Endothelial cell of umbilical vein (primary cell): ENCODE results near the gene TMEM252. TPM values are rescaled to one million over a fixed set of nuclear protein-coding genes. Genes with fewer than 3 reads are reported as not detected.

Experiments
- BruUV-seq: library from RNA; stranded (reverse); fragments of 400-500 nt; replicated peaks from 2 replicates; lab custom pipeline; 2021; lab: Mats Ljungman, UMichigan
- CTCF ChIA-PET: fragments of 300-600, 350-600 bp; sonication (Branson Sonifier 250); formaldehyde crosslinking; loops from one replicate; lab custom pipeline; 2021; ENCODE audit warnings: antibody characterized with exemption, inconsistent platforms; lab: Charles Lee
- POLR2A ChIA-PET: fragments of 300-600, 350-600 bp; sonication (Branson Sonifier 250); formaldehyde crosslinking; loops from one replicate; lab custom pipeline; 2021; ENCODE audit warnings: antibody characterized with exemption, inconsistent platforms; lab: Charles Lee
- DNase-seq: peaks from one replicate; pipeline ENCODE4 v3.0.0-alpha.2; 2011; ENCODE audit warnings: low read depth, low spot score
- FAIRE-seq: peaks from 2 replicates; lab custom pipeline; 2011; peaks lifted over from hg19 to GRCh38; lab: Jason Lieb, UNC
- H2AFZ ChIP-seq: 2 replicates; pipeline ENCODE4 v1.6.0; 2012; ENCODE audit warnings: low read depth, low read length, control low read depth, inconsistent platforms
- H3K27ac ChIP-seq: 2 replicates; pipeline ENCODE4 v1.5.1; 2011; ENCODE audit warnings: low read depth, mild to moderate bottlenecking, control low read depth, low read length, moderate library complexity; ENCODE audit not compliant: insufficient read depth
- H3K27me3 ChIP-seq, 2 experiments: 2 replicates each; pipeline versions ENCODE4 v1.6.0 to v1.6.1; 2011; ENCODE audit warnings: low read length in 2 of 2, mixed read lengths in 1 of 2; ENCODE audit not compliant: control insufficient read depth in 2 of 2, insufficient read depth in 2 of 2
- H3K36me3 ChIP-seq, 2 experiments: 2 replicates in 1 of 2; 3 replicates in 1 of 2; pipeline ENCODE4 v1.5.1; 2011; ENCODE audit warnings: low read length in 2 of 2, mild to moderate bottlenecking in 1 of 2, moderate library complexity in 1 of 2; ENCODE audit not compliant: control insufficient read depth in 2 of 2, insufficient read depth in 2 of 2; ENCODE audit errors: extremely low read depth in 1 of 2
- H3K4me1 ChIP-seq: 3 replicates; pipeline ENCODE4 v1.5.1; 2011; ENCODE audit warnings: mild to moderate bottlenecking, low read length; ENCODE audit not compliant: control insufficient read depth, insufficient read depth; ENCODE audit errors: extremely low read depth
- H3K4me2 ChIP-seq: 2 replicates; pipeline ENCODE4 v1.6.1; 2011; ENCODE audit warnings: low read length, control low read depth, mixed read lengths; ENCODE audit not compliant: insufficient read depth
- H3K4me3 ChIP-seq, 3 experiments: fragments of 200-600 bp in 1 of 3; sonication (generic), shearing (Covaris generic) in 1 of 3; replicated peaks in 1 of 3; 2 replicates each; pipeline ENCODE4 v1.5.1; 2011 to 2016; ENCODE audit warnings: control low read depth in 3 of 3, low read length in 3 of 3, mild to moderate bottlenecking in 2 of 3, inconsistent platforms in 1 of 3, low read depth in 1 of 3, moderate library complexity in 1 of 3; ENCODE audit not compliant: insufficient read depth in 1 of 3
- H3K79me2 ChIP-seq: 2 replicates; pipeline ENCODE4 v1.6.0; 2012; ENCODE audit warnings: low read length, inconsistent platforms; ENCODE audit not compliant: control insufficient read depth, insufficient read depth
- H3K9ac ChIP-seq: replicated peaks from 2 replicates; pipeline ENCODE3; 2011; ENCODE audit warnings: low read length, control low read depth; ENCODE audit not compliant: insufficient read depth; ENCODE audit errors: extremely low read depth
- H3K9me1 ChIP-seq: replicated peaks from 3 replicates; pipeline ENCODE4 v1.6.0; 2011; ENCODE audit warnings: mild to moderate bottlenecking, low read length; ENCODE audit not compliant: control insufficient read depth, insufficient read depth; ENCODE audit errors: extremely low read depth
- H3K9me3 ChIP-seq: replicated peaks from 2 replicates; pipeline ENCODE4 v1.5.1; 2012; ENCODE audit warnings: low read length, inconsistent platforms; ENCODE audit not compliant: control insufficient read depth, insufficient read depth
- H4K20me1 ChIP-seq: replicated peaks from 2 replicates; pipeline ENCODE3; 2011; ENCODE audit warnings: mild to moderate bottlenecking, low read length; ENCODE audit not compliant: control insufficient read depth, insufficient read depth; ENCODE audit errors: extremely low read depth
- CTCF ChIP-seq, 2 donors: IDR thresholded peaks; 1 replicate in 1 of 2; 2 replicates in 1 of 2; pipeline ENCODE4 v1.5.1; 2011; ENCODE audit warnings: low read length in 2 of 2, mild to moderate bottlenecking in 2 of 2, moderate library complexity in 2 of 2, control low read depth in 1 of 2, inconsistent platforms in 1 of 2, low read depth in 1 of 2; ENCODE audit not compliant: insufficient read depth in 1 of 2; ENCODE audit errors: extremely low read depth in 1 of 2
- EZH2 ChIP-seq: IDR thresholded peaks from 2 replicates; pipeline ENCODE4 v1.6.1; 2012; ENCODE audit warnings: borderline replicate concordance, low read depth, mild to moderate bottlenecking, moderate library complexity, low read length, inconsistent platforms; ENCODE audit not compliant: severe bottlenecking
- GATA2 ChIP-seq: IDR thresholded peaks from 2 replicates; pipeline ENCODE4 v1.7.0; 2011; ENCODE audit warnings: low read depth, mild to moderate bottlenecking, moderate library complexity, mixed read lengths, low read length; ENCODE audit not compliant: insufficient read length, insufficient read depth
- JUN ChIP-seq: IDR thresholded peaks from 2 replicates; pipeline ENCODE4 v1.6.1; 2011; ENCODE audit warnings: borderline replicate concordance, low read depth; ENCODE audit not compliant: insufficient read length, insufficient read depth
- MAX ChIP-seq: IDR thresholded peaks from 2 replicates; pipeline ENCODE4 v1.6.1; 2011; ENCODE audit not compliant: insufficient read depth, insufficient read length
- MYC ChIP-seq: IDR thresholded peaks from one replicate; pipeline ENCODE4 v1.6.1; 2011; ENCODE audit warnings: mild to moderate bottlenecking, low read depth, low read length
- POLR2A ChIP-seq: IDR thresholded peaks from 2 replicates; pipeline ENCODE4 v1.6.1; 2012; ENCODE audit warnings: low read depth, mild to moderate bottlenecking, control low read depth, low read length
- POLR2AphosphoS5 ChIP-seq: IDR thresholded peaks from 2 replicates; pipeline ENCODE4 v1.6.1; 2012; ENCODE audit warnings: low read depth, mild to moderate bottlenecking, control low read depth, low read length, moderate library complexity; ENCODE audit not compliant: insufficient read depth
- dilution Hi-C: fragments of 300-500 bp; cut with MboI; formaldehyde crosslinking; loops from one replicate; pipeline ENCODE4 v1.15.0; 2019; ENCODE audit warnings: low sequenced_read_pairs; ENCODE audit not compliant: extremely low pct_ligation_motif_present
- intact Hi-C: fragments of 100-400 bp; cut with micrococcal nuclease; formaldehyde crosslinking; loops from one replicate; pipeline ENCODE4 v1.10.0; 2022
- polyA plus RNA-seq, 4 experiments: library from polyadenylated mRNA; depleted of rRNA in 3 of 4; stranded (reverse) in 3 of 4; unstranded in 1 of 4; fragments of >200 nt; gene quantifications; 2 replicates each; pipeline versions ENCODE4 v1.2.1 to v1.2.3, GENCODE V29; 2011 to 2012; ENCODE audit warnings: missing spikeins in 1 of 4
- total RNA-seq: library from RNA; stranded (reverse); gene quantifications from 2 replicates; pipeline ENCODE4 v1.2.3, GENCODE V29; 2021

The TMEM252 gene
- total and polyA plus RNA-seq, 2 donors (not counting 3 experiments of a cell fraction or from before 2014, with no cell fraction given), result not detected

GRCh38 chr9:68522131-68522530 is 18.6 kb downstream of the TMEM252 start:
- Histone ChIP-seq H3K9me3 (no peaks in the 10 kb centered on the region), H3K27me3 (no peaks in the 10 kb centered on the region), H3K4me2 (no peak overlapping the region), H3K4me1 (no peaks in the 10 kb centered on the region), H3K9ac (no peak overlapping the region), H3K79me2 (no peaks in the 10 kb centered on the region), H3K36me3 (no peaks in the 10 kb centered on the region), H3K4me3 (no peak overlapping the region), H3K9me1 (no peaks in the 10 kb centered on the region), H3K27ac (no peak overlapping the region), H4K20me1 (peaks cover 2% of the 10 kb centered on the region), H2AFZ (no peak overlapping the region)
- TF ChIP-seq MAX (no peak), POLR2AphosphoS5 (no peak), EZH2 (no peak), GATA2 (no peak), JUN (no peak), POLR2A (no peak)
- dilution Hi-C loops, result no loop called here
- FAIRE-seq (no peak), DNase-seq (no peak)
- no TSS peak for BruUV-seq
- POLR2A ChIA-PET, result no interaction called here
- CTCF ChIA-PET, result no interaction called here
- intact Hi-C loops, result no loop called here

DNA sequence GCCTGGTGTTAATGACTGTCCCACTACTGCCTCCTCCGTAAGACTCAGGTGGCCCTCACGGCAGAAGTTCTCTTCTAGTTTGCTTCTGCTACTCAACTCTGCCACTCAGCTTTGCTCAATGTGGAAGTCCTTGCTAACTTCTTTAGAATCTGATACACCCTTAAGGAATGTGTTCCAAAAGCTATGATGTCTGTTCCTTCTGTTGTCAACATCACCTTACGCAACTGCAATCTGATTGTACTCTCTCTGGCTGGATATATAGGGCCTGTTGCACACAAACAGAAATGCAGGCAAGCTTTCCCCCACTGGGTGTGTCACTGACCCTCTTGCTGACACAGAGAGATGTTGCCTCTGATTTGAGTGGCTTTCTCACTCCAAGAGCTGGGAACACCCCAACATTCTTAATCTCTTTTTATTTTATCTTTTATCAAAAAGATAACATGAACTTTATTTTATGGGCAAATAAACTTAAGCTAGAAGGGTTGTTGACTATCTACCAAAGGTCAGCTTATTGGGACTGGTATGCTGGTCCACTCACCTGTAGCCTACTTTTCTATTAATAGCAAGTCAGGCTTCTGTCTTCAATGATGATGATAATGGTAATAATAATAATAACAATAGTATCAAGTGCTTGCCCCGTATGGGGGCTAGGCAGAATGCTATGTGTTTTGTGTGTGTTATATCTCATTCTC is 25.2 kb downstream of the TMEM252 start:
- Histone ChIP-seq H3K4me1 (no peaks in the 10 kb centered on the region), H3K79me2 (no peaks in the 10 kb centered on the region), H3K36me3 (no peaks in the 10 kb centered on the region), H3K27ac (no peak overlapping the region), H3K4me2 (no peak overlapping the region), H3K4me3 (no peak overlapping the region), H4K20me1 (no peaks in the 10 kb centered on the region), H3K9ac (no peak overlapping the region), H3K27me3 (no peaks in the 10 kb centered on the region), H2AFZ (no peak overlapping the region), H3K9me3 (no peaks in the 10 kb centered on the region), H3K9me1 (no peaks in the 10 kb centered on the region)
- TF ChIP-seq POLR2AphosphoS5 (no peak), CTCF (IDR thresholded peaks at IDR 0.05; ENCODE audit: extremely low read depth in 1 of 2, insufficient read depth in 1 of 2, low read depth in 1 of 2, low read length in 2 of 2) (no peak), JUN (no peak), MAX (no peak), MYC (no peak), GATA2 (no peak)
- intact Hi-C loops (no loop called here), dilution Hi-C loops (no loop called here)
- DNase-seq, result no peak
- ChIA-PET CTCF (no interaction called here), POLR2A (no interaction called here)
- no peak for FAIRE-seq
- no TSS peak for BruUV-seq
